ENCODE results near the gene TSPAN14. TPM values are rescaled to one million over a fixed set of nuclear protein-coding genes. Genes with fewer than 3 reads are reported as not detected.

Gene TSPAN14
- total RNA-seq, 4 donors from 2014 or later: 103 to 168 (median 131) TPM

- WGBS, 2 donors: 91 to 95% methylated on average over 7 of the region's 7 CpGs
- TF ChIP-seq, protein P1, sequence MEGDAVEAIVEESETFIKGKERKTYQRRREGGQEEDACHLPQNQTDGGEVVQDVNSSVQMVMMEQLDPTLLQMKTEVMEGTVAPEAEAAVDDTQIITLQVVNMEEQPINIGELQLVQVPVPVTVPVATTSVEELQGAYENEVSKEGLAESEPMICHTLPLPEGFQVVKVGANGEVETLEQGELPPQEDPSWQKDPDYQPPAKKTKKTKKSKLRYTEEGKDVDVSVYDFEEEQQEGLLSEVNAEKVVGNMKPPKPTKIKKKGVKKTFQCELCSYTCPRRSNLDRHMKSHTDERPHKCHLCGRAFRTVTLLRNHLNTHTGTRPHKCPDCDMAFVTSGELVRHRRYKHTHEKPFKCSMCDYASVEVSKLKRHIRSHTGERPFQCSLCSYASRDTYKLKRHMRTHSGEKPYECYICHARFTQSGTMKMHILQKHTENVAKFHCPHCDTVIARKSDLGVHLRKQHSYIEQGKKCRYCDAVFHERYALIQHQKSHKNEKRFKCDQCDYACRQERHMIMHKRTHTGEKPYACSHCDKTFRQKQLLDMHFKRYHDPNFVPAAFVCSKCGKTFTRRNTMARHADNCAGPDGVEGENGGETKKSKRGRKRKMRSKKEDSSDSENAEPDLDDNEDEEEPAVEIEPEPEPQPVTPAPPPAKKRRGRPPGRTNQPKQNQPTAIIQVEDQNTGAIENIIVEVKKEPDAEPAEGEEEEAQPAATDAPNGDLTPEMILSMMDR (IDR thresholded peaks at IDR 0.05): no peak
- no peak for TF ChIP-seq POLR2A (IDR thresholded peaks at IDR 0.05)
- intact Hi-C loops (cut with DNase I; ENCODE audit: low total_unique reads): no loop called here
- DNase-seq (ENCODE audit: low spot score in 2 of 2): peak in 1 of 2 donors; percentile 45
- H3K4me3 ChIP-seq (ENCODE audit: low read depth, poor library complexity, severe bottlenecking): no peak overlapping the region
Measured at GRCh38 chr10:80545258-80545881, 91.3 kb downstream of the TSPAN14 start.

DNA sequence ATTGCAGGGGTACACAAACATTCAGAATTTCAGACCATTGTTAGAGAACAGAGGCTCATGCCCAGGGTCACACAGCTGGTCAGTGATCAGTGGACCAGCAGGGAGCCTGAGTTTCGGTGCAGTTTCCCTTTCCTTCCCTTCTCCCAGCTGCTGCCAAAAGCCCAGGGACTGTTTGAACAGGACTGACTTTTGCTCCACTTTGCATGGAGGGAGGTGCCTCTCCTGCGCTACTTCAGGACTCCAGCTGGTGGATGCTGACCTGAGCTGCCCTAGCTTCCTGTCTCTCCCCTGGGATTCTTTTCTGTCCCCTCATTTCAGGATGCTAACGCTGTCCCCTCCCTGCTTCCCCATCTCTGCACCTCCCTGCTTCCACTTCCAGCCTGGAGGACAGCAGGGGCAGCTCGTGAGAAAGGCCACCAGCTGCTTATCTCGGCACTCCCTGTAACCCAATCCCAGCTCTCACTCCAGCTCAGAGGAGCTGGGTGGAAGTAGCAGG, 98.1 kb downstream of the TSPAN14 start:
- peak in 1 of 2 donors; percentile 79 for DNase-seq (ENCODE audit: low spot score in 2 of 2)
- intact Hi-C loops (cut with DNase I; ENCODE audit: low total_unique reads): no loop called here
- TF ChIP-seq, protein P1 (IDR thresholded peaks at IDR 0.05): no peak
- no peak for TF ChIP-seq POLR2A (IDR thresholded peaks at IDR 0.05)
- 41 to 46% methylated on average over 5 of the region's 5 CpGs for WGBS, 2 donors
- H3K4me3 ChIP-seq (ENCODE audit: low read depth, poor library complexity, severe bottlenecking): no peak overlapping the region

- WGBS, 2 donors: 89 to 93% methylated on average over 5 of the region's 5 CpGs
- peak in 1 of 2 donors; percentile 78 for DNase-seq (ENCODE audit: low spot score in 2 of 2)
- no peak overlapping the region for H3K4me3 ChIP-seq (ENCODE audit: low read depth, poor library complexity, severe bottlenecking)
- no peak for TF ChIP-seq POLR2A (IDR thresholded peaks at IDR 0.05)
- TF ChIP-seq, protein P1 (IDR thresholded peaks at IDR 0.05): no peak
- intact Hi-C loops (cut with DNase I; ENCODE audit: low total_unique reads): no loop called here
Measured at GRCh38 chr10:80553436-80553835, 99.3 kb downstream of the TSPAN14 start.

- peak in 1 of 2 donors; percentile 46 for DNase-seq (ENCODE audit: low spot score in 2 of 2)
- TF ChIP-seq POLR2A (IDR thresholded peaks at IDR 0.05): no peak
- TF ChIP-seq, protein P1 (IDR thresholded peaks at IDR 0.05): no peak
- intact Hi-C loops (cut with DNase I; ENCODE audit: low total_unique reads): no loop called here
- WGBS, 2 donors: 73 to 89% methylated on average over 5 of the region's 5 CpGs
- no peak overlapping the region for H3K4me3 ChIP-seq (ENCODE audit: low read depth, poor library complexity, severe bottlenecking)
Measured at GRCh38 chr10:80554050-80554449, 99.9 kb downstream of the TSPAN14 start.

GRCh38 chr10:80555415-80555814, 101.3 kb downstream of the TSPAN14 start:
- intact Hi-C loops (cut with DNase I; ENCODE audit: low total_unique reads): no loop called here
- 64 to 70% methylated on average over 5 of the region's 5 CpGs for WGBS, 2 donors
- TF ChIP-seq, protein P1 (IDR thresholded peaks at IDR 0.05): no peak
- TF ChIP-seq POLR2A (IDR thresholded peaks at IDR 0.05): no peak
- no peak overlapping the region for H3K4me3 ChIP-seq (ENCODE audit: low read depth, poor library complexity, severe bottlenecking)
- peak in 1 of 2 donors; percentile 32 for DNase-seq (ENCODE audit: low spot score in 2 of 2)

DNA sequence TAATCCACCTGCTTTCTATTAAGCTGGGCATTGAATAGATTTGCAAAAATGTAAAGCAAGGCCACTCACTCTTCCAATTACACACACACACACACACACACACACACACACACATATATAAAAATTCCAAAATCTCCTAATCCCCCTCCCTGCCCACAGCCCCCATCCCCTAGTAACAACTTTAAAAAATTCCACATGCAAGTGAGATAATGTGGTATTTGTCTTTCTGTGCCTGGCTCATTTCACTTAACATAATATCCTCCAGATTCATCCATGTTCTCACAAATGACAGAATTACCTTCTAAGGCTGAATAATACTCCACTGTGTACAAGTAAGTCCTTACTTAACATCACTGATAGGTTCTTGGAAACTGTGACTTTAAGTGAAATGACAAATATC, 107.8 kb downstream of the TSPAN14 start:
- TF ChIP-seq POLR2A (IDR thresholded peaks at IDR 0.05): no peak
- TF ChIP-seq, protein P1 (IDR thresholded peaks at IDR 0.05): no peak
- H3K4me3 ChIP-seq (ENCODE audit: low read depth, poor library complexity, severe bottlenecking): no peak overlapping the region
- intact Hi-C loops (cut with DNase I; ENCODE audit: low total_unique reads): no loop called here
- DNase-seq (ENCODE audit: low spot score in 2 of 2): peak in 1 of 2 donors; percentile 1

Measured in lower leg skin (tissue), 4 donors.